HepG2 (cell line): ENCODE results near the gene GFY. TPM values are rescaled to one million over a fixed set of nuclear protein-coding genes. Genes with fewer than 3 reads are reported as not detected.

Experiments
- CHCHD3 ChIP-seq: sonication (generic); formaldehyde crosslinking; IDR thresholded peaks from 2 replicates; pipeline ENCODE4 v1.8.0; 2022; ENCODE audit warnings: mild to moderate bottlenecking, missing genetic modification reagents, moderate library complexity
- DMTF1 ChIP-seq: sonication (generic); formaldehyde crosslinking; IDR thresholded peaks from 2 replicates; pipeline ENCODE4 v1.4.0; 2020; ENCODE audit warnings: mild to moderate bottlenecking, missing genetic modification reagents
- HHEX ChIP-seq: IDR thresholded peaks from 2 replicates; pipeline ENCODE4 v1.6.1; 2016; ENCODE audit warnings: control low read depth
- HNF4A ChIP-seq: sonication (generic); formaldehyde crosslinking; IDR thresholded peaks from 2 replicates; pipeline ENCODE4 v1.4.0; 2020; ENCODE audit warnings: missing genetic modification reagents
- HNRNPLL ChIP-seq: fragments of 200-400 bp; formaldehyde crosslinking; IDR thresholded peaks from 2 replicates; pipeline ENCODE4 v1.6.1; 2017; ENCODE audit warnings: mild to moderate bottlenecking, low read depth, low read length; ENCODE audit not compliant: poor library complexity, severe bottlenecking
- NR2F1 ChIP-seq, 2 experiments: fragments of 450-650 bp in 1 of 2; formaldehyde crosslinking in 1 of 2; IDR thresholded peaks; 2 replicates each; pipeline versions ENCODE4 v1.5.0 to v1.6.1; 2016 to 2020; ENCODE audit warnings: mild to moderate bottlenecking in 1 of 2, missing compliant biosample characterization in 1 of 2, missing genetic modification reagents in 1 of 2, moderate library complexity in 1 of 2
- RFX3 ChIP-seq: IDR thresholded peaks from 2 replicates; pipeline ENCODE4 v1.6.1; 2016; ENCODE audit warnings: missing biosample characterization, missing genetic modification reagents
- SMARCC2 ChIP-seq: fragments of 450-650 bp; IDR thresholded peaks from 2 replicates; pipeline ENCODE4 v1.6.1; 2017; ENCODE audit warnings: antibody characterized with exemption, mild to moderate bottlenecking
- SNAPC2 ChIP-seq: sonication (generic); formaldehyde crosslinking; IDR thresholded peaks from 2 replicates; pipeline ENCODE4 v1.8.1; 2022; ENCODE audit warnings: mild to moderate bottlenecking, missing genetic modification reagents
- TBX3 ChIP-seq: fragments of 450-650 bp; IDR thresholded peaks from 2 replicates; pipeline ENCODE4 v1.6.1; 2017; ENCODE audit warnings: antibody characterized with exemption, mild to moderate bottlenecking, inconsistent platforms, borderline replicate concordance
- THYN1 ChIP-seq: sonication (generic); formaldehyde crosslinking; IDR thresholded peaks from 2 replicates; pipeline ENCODE4 v1.8.1; 2023; ENCODE audit warnings: low read depth, mild to moderate bottlenecking, moderate library complexity, missing genetic modification reagents, borderline replicate concordance
- WIZ ChIP-seq: sonication (generic); formaldehyde crosslinking; IDR thresholded peaks from 2 replicates; pipeline ENCODE4 v1.5.1; 2020; ENCODE audit warnings: mild to moderate bottlenecking, missing genetic modification reagents
- ZBTB25 ChIP-seq: IDR thresholded peaks from 2 replicates; pipeline ENCODE4 v1.6.1; 2018; ENCODE audit warnings: missing genetic modification reagents
- ZNF232 ChIP-seq: sonication (generic); formaldehyde crosslinking; IDR thresholded peaks from 2 replicates; pipeline ENCODE4 v1.4.0; 2020; ENCODE audit warnings: missing genetic modification reagents, borderline replicate concordance
- ZNF274 ChIP-seq: sonication (generic); formaldehyde crosslinking; IDR thresholded peaks from 2 replicates; pipeline ENCODE4 v1.5.1; 2020; ENCODE audit warnings: mild to moderate bottlenecking, missing genetic modification reagents
- ZNF407 ChIP-seq: sonication (generic); formaldehyde crosslinking; IDR thresholded peaks from one replicate; pipeline ENCODE4 v1.5.1; 2020; ENCODE audit warnings: mild to moderate bottlenecking, missing genetic modification reagents; ENCODE audit errors: not compliant biosample characterization
- ZNF775 ChIP-seq: sonication (generic); formaldehyde crosslinking; IDR thresholded peaks from 2 replicates; pipeline ENCODE4 v1.4.0; 2020; ENCODE audit warnings: missing genetic modification reagents, mild to moderate bottlenecking, moderate library complexity, borderline replicate concordance
- polyA plus RNA-seq, 8 experiments: library from polyadenylated mRNA; depleted of rRNA in 3 of 8; stranded (reverse) in 7 of 8; unstranded in 1 of 8; fragments of >200 nt; fragmentation: Illumina TruSeq in 4 of 8; extraction: Trizol in 4 of 8; gene quantifications; 2 replicates each; pipeline versions ENCODE4 v1.2.1 to v1.2.3, GENCODE V29; 2011 to 2016; ENCODE audit warnings: low read depth in 4 of 8, missing spikeins in 1 of 8, mixed read lengths in 1 of 8; ENCODE audit not compliant: insufficient read depth in 1 of 8
- total RNA-seq, 5 experiments: library from RNA; depleted of rRNA; stranded (reverse); fragments of >200 nt; fragmentation: Illumina TruSeq; extraction: Trizol; gene quantifications; 2 replicates each; pipeline ENCODE4 v1.2.3, GENCODE V29; 2016; ENCODE audit warnings: low read depth in 1 of 5

The GFY gene
- total and polyA plus RNA-seq, 2 of the 13 experiments (the other 11 are each of a cell fraction or from before 2014, with no cell fraction given) = not detected

- TF ChIP-seq ZNF232 = no peak
- no peak for TF ChIP-seq SNAPC2 (CRISPR knock-in tag)
- TF ChIP-seq ZNF274 (CRISPR knock-in tag) = peak; percentile 75; the same call in 1 of the 2 replicates
- no peak for TF ChIP-seq ZNF775 (CRISPR knock-in tag)
- peak; percentile 34; the same call in 1 of the 2 replicates for TF ChIP-seq TBX3
- no peak for TF ChIP-seq DMTF1 (CRISPR knock-in tag)
- TF ChIP-seq HNF4A = no peak
- no peak for TF ChIP-seq NR2F1 (CRISPR knock-in tag; IDR thresholded peaks at IDR 0.05)
- no peak for TF ChIP-seq ZBTB25
- TF ChIP-seq CHCHD3 (CRISPR knock-in tag) = no peak
- TF ChIP-seq ZNF407 (CRISPR knock-in tag) = peak; percentile 50
- TF ChIP-seq WIZ (CRISPR knock-in tag) = no peak
- TF ChIP-seq HNRNPLL = peak; percentile 63
- TF ChIP-seq HHEX (CRISPR knock-in tag) = no peak
- no peak for TF ChIP-seq THYN1 (CRISPR knock-in tag)
- no peak for TF ChIP-seq SMARCC2
- no peak for TF ChIP-seq RFX3 (CRISPR knock-in tag)
These were observed 18.3 kb downstream of the GFY start (continued) for GRCh38 chr19:49443366-49444099.
